Stomach smooth muscle (tissue), 2 donors: ENCODE results near the gene SIGLEC7.

Experiments used
- H3K27ac ChIP-seq: one replicate; pipeline ENCODE4 v1.7.0; 2013; ENCODE audit warnings: mild to moderate bottlenecking, low read length, inconsistent platforms
- H3K27me3 ChIP-seq, 2 donors: one replicate each; pipeline ENCODE4 v1.7.0; 2013; ENCODE audit warnings: low read length in 2 of 2; ENCODE audit not compliant: insufficient read depth in 2 of 2, control insufficient read depth in 1 of 2
- H3K36me3 ChIP-seq, 2 donors: one replicate each; pipeline ENCODE4 v1.7.0; 2013; ENCODE audit warnings: low read length in 2 of 2; ENCODE audit not compliant: control insufficient read depth in 2 of 2, insufficient read depth in 2 of 2
- H3K4me1 ChIP-seq: one replicate; pipeline ENCODE4 v1.7.0; 2013; ENCODE audit warnings: low read length; ENCODE audit not compliant: control insufficient read depth, insufficient read depth
- H3K4me3 ChIP-seq, 2 donors: one replicate each; pipeline ENCODE4 v1.7.0; 2013; ENCODE audit warnings: low read length in 2 of 2
- H3K9ac ChIP-seq, 2 donors: one replicate each; pipeline ENCODE4 v1.7.0; 2013; ENCODE audit warnings: low read length in 2 of 2, mild to moderate bottlenecking in 1 of 2
- H3K9me3 ChIP-seq, 2 donors: one replicate each; pipeline ENCODE4 v1.7.0; 2013; ENCODE audit warnings: low read length in 2 of 2; ENCODE audit not compliant: control insufficient read depth in 2 of 2
- donor health status: healthy.
- donor health status: Pancreatic carcinoma.

SIGLEC7 gene

DNA sequence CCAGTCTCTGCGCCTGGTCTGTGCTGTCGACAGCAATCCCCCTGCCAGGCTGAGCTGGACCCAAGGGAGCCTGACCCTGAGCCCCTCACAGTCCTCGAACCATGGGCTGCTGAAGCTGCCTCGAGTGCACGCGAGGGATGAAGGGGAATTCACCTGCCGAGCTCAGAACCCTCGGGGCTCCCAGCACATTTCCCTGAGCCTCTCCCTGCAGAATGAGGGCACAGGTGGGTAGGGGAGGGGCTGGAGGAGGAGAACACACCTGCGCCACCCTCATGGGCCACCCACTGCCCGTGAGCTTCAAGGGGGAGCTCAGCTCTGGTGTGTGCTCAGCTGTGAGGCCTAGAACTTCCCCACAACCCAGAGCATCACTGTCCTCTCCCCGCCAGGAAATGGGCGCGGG lies 44.2 kb downstream of the SIGLEC7 start:
- Histone ChIP-seq H3K36me3 (no peaks in the 10 kb centered on the region), H3K9ac (no peak overlapping the region), H3K27me3 (peaks cover 0 to 13% of the 10 kb centered on the region in 2 donors), H3K4me1 (no peaks in the 10 kb centered on the region), H3K9me3 (no peaks in the 10 kb centered on the region), H3K4me3 (no peak overlapping the region), H3K27ac (no peak overlapping the region)

DNA sequence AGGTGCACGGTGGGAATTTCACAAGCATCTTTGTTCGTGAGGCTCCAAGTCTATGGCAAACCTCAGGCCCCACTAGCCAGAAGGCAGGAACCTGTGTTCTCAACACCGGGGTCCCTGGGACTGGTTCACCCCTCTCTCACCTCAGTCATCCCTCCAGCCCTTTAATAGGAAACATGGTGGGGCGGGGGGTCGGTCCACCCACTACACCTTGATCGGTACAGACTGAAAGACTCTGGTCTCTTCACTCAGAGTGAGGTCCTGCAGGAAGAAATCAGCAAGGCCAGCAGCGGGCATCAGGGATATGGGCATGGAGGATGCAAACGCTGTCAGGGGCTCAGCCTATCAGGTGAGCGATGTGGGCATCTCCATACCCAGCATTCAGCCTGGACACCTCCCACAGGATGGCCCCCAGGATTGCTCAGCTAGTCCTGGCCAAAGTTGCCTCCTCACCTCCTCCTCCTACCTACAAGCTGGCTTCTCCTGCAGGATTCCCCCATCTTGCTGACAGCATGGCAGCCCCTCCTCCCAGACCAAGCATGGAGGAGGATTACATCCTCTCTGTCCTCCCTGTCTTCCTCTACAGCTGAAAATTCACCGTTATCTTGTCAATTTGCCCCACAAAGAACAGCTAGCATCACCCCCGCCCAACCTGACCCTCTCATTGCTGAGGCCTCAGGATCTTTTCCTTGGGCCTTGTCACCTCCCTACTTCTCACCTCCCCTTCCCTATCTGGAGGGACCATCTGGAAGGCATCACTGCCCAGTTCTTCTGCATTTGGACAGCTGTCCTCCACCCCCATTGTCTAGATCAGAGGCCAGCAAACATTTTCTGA lies 45.5 kb downstream of the SIGLEC7 start:
- no peaks in the 10 kb centered on the region for H3K36me3 ChIP-seq
- no peak overlapping the region for H3K4me3 ChIP-seq
- no peaks in the 10 kb centered on the region for H3K4me1 ChIP-seq
- H3K9me3 ChIP-seq: no peaks in the 10 kb centered on the region
- peaks cover 0 to 11% of the 10 kb centered on the region in 2 donors for H3K27me3 ChIP-seq
- H3K9ac ChIP-seq: no peak overlapping the region
- no peak overlapping the region for H3K27ac ChIP-seq

DNA sequence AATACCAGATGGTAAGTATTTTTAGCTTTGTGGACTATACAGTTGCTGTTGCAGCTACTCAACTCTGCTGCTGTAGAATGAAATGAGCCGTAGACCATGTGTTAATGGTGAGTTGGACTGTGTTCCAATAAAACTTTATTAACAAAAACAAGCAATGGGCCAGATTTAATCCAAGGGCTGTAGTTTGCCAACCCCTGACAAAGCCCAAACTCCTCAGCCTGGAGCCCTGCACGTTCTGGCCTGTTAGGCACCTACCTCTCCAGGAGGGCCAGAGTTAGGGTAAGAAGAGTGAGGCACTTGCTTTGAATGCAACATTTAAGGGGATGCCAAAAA lies 46.1 kb downstream of the SIGLEC7 start:
- Histone ChIP-seq H3K9me3 (no peaks in the 10 kb centered on the region), H3K4me3 (no peak overlapping the region), H3K27me3 (peaks cover 0 to 11% of the 10 kb centered on the region in 2 donors), H3K36me3 (no peaks in the 10 kb centered on the region), H3K4me1 (no peaks in the 10 kb centered on the region), H3K27ac (no peak overlapping the region), H3K9ac (no peak overlapping the region)

DNA sequence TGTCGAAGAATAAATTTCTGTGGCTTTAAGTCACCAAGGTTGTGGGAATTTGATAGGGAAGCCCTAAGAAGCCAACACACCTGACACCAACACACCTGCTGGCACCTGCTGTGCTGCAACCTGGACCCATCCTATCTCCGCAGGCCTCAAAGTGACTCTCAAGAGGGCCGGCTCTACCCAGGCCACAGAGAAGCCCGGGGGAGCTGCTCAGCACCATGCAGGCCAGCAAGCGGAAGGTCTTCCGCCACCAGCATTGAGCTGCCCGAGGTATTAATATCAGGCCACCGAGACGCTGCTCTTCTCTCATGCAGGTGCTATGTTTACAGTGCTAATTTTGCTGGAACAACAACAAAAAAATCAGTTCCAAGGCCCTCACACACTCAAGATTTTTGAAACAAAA lies 50.6 kb downstream of the SIGLEC7 start:
- Histone ChIP-seq H3K9ac (no peak overlapping the region), H3K4me1 (no peaks in the 10 kb centered on the region), H3K9me3 (no peaks in the 10 kb centered on the region)

DNA sequence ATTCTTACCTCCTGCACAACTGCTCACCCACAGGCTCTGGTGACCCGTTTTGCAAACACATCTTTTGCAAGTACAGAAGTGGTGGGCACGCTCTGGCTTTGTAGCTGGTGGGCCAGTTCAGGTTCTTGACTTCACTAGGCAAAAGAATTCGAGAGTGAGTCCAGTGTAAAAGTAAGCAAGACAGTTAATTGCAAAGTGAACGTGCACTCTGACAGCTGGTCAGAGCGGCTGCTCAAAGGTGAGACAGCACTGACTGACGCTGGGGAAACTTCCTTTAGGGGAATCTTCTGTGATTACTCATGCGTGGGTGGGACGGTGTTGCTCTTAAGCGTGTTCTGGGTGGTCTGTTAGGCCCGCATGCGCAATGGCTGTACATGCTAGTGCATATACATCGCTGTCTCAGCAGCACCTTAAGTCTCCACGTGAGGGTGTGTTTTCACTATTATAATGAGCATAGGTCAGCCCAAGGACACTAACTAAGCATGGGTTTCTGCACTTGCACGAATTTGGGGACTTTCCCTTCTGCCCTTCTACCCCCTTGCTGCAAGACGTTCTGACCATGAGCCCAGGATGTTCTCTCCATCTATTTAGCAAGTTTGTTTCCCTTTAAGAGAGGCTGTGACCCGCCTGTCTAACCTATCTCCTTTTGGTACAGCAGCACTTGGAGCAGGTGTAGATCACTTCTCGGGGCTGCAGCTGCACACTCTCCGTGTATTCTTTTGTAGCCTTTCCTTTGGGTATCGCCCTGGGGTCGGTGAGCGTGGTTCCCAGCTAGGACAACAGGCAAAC lies 52.6 kb downstream of the SIGLEC7 start:
- Histone ChIP-seq H3K27ac (no peak overlapping the region), H3K4me1 (no peaks in the 10 kb centered on the region), H3K9ac (no peak overlapping the region), H3K9me3 (no peaks in the 10 kb centered on the region), H3K36me3 (no peaks in the 10 kb centered on the region), H3K4me3 (no peak overlapping the region), H3K27me3 (no peaks in the 10 kb centered on the region)

More for the DNA sequence above, 50.6 kb downstream of the SIGLEC7 start:
- H3K27ac ChIP-seq: no peak overlapping the region
- no peaks in the 10 kb centered on the region for H3K27me3 ChIP-seq
- H3K36me3 ChIP-seq: no peaks in the 10 kb centered on the region
- H3K4me3 ChIP-seq: no peak overlapping the region

DNA sequence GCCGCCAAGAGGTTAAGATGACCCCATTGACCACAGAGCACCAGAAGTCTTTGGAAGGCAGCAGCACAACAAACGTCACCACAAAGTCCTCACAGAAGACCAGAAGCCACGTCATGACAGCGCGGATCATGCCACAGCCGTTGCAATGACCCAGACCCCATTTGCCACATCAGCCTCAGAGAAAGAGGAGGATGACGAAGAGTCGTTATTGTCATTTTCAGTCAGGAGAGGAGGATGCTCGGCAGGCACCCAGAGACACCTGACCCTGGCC lies 53.1 kb downstream of the SIGLEC7 start:
- Histone ChIP-seq H3K9me3 (no peaks in the 10 kb centered on the region), H3K4me1 (no peaks in the 10 kb centered on the region), H3K4me3 (no peak overlapping the region), H3K9ac (no peak overlapping the region), H3K27ac (no peak overlapping the region), H3K36me3 (no peaks in the 10 kb centered on the region), H3K27me3 (peaks cover 2 to 4% of the 10 kb centered on the region in 2 donors)

DNA sequence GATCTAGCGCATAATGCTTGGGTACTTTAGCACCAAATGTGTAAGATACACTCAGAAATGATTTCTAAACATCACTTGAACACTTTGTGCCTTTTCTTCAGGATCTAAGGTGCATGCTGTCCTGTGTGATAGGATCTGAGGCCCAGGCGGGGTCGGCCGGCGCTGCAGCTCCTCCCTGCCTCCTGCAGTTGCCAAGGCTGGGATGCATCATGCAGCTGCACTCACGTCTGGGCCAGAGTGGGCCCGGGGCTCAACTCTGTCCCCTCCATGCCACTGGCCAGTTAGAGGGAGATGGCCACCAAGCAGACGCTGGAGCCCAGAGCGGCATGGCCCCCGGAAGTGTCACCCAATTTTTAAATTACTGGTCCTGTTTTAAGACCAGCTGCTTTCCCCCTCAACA lies 53.5 kb downstream of the SIGLEC7 start:
- Histone ChIP-seq H3K27me3 (peaks cover 2 to 4% of the 10 kb centered on the region in 2 donors), H3K27ac (no peak overlapping the region), H3K9me3 (no peaks in the 10 kb centered on the region), H3K4me3 (no peak overlapping the region), H3K36me3 (no peaks in the 10 kb centered on the region), H3K9ac (no peak overlapping the region), H3K4me1 (no peaks in the 10 kb centered on the region)

DNA sequence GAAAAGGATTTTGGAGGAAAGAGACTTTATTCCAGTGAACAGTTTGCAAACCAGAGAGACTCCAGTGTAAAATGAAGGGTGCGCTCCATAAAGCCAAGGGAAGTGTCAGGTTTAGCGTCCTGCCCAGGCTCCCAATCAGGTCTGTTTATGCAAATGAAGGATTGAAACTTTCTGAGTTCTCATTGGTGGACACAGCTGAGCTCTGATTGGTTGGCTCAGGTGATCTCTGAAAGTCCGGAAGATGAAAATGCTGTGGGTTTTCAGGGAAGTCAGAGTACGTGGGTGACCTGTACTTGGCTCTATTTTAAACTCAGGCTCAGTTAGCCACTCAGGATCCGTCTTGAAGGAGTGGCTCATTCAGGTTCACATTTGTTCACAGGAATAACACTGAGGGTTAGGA lies 54.1 kb downstream of the SIGLEC7 start:
- Histone ChIP-seq H3K9me3 (no peaks in the 10 kb centered on the region), H3K9ac (no peak overlapping the region), H3K4me3 (no peak overlapping the region), H3K36me3 (no peaks in the 10 kb centered on the region), H3K27me3 (peaks cover 2 to 4% of the 10 kb centered on the region in 2 donors), H3K4me1 (no peaks in the 10 kb centered on the region), H3K27ac (no peak overlapping the region)

DNA sequence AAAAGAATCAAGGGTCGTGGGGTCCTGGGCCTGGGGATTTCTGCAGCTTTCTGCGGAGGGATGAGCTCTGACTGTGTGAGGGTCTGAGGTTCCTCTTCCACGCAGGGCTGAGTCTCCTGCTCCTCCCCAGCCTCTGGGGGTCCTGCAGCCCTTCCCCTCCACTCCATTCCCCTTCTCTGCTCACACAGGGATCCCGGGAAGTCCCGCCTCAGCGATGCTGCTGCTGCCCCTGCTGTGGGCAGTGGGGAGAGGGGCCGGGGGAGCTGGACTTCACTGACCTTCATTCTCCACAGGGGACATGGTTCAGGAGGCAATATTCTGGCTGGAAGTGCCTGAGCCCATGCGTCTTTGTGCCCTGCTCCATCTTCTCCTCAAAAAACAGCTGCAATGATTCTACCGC lies 56.5 kb downstream of the SIGLEC7 start:
- Histone ChIP-seq H3K27ac (no peak overlapping the region), H3K4me1 (no peaks in the 10 kb centered on the region), H3K36me3 (no peaks in the 10 kb centered on the region), H3K9me3 (no peaks in the 10 kb centered on the region), H3K27me3 (peaks cover 2 to 7% of the 10 kb centered on the region in 2 donors), H3K9ac (no peak overlapping the region), H3K4me3 (no peak overlapping the region)

DNA sequence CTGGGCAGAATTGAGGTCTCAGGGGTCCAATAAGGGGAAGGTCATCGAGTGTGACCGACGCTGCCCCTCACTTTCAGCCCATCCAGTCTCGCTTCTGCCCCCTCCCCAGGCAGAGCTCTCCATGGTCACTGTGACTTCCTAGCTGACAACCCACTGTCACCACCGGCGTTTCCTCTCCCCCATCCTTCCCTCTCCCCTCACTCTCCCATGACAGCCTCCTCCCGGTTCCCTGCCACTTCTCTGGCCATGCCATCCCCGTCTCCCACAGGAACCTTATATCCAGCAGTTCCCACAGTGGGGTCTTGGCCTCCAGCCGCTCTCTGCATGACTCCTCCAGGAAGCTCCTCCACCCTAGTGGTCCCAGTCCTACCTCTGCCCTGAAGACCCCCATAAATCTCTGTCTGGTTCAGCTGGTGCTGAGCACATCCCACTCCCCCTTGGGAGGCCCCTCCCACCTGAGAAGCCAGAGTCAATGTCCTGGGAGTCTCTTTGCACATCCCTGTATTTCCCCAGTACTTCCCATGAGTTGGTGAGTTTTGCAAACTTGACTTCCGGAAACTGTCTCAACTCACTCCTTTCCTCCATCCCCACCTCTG lies 58.1 kb downstream of the SIGLEC7 start:
- peaks cover 2 to 7% of the 10 kb centered on the region in 2 donors for H3K27me3 ChIP-seq
- H3K4me1 ChIP-seq: no peaks in the 10 kb centered on the region

DNA sequence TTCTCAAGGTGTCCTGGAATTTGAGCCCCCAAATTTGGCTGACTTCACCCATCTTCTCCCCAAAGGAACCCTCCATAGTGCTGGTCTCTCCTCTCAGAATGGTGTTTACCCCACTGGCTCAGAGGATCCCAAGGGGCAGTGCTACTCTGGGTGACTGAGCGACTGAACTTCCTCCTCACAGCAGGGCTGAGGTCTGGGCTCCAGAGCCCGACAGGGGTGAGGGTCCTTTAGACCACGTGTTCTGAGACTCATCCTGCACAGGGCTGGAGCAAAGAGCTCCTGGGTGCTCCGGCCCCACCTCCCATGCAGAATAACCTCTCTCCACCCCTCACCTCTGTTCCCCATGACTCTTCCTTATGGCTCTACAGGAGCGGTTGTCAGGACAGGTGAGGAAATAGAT lies 59.6 kb downstream of the SIGLEC7 start:
- Histone ChIP-seq H3K9me3 (no peaks in the 10 kb centered on the region), H3K9ac (no peak overlapping the region), H3K4me1 (no peaks in the 10 kb centered on the region), H3K27ac (no peak overlapping the region), H3K27me3 (peaks cover 2 to 7% of the 10 kb centered on the region in 2 donors), H3K36me3 (no peaks in the 10 kb centered on the region), H3K4me3 (no peak overlapping the region)

More for the DNA sequence above, 58.1 kb downstream of the SIGLEC7 start:
- H3K9me3 ChIP-seq: no peaks in the 10 kb centered on the region
- H3K4me3 ChIP-seq: no peak overlapping the region
- H3K9ac ChIP-seq: no peak overlapping the region
- no peaks in the 10 kb centered on the region for H3K36me3 ChIP-seq
- H3K27ac ChIP-seq: no peak overlapping the region
